ENCODE results near the gene PDE3B.
"Not testable (repeated sequence)": the region's sequence is repeated elsewhere in the genome, so short reads cannot be mapped to it uniquely, and the experiment has no call there.

DNA sequence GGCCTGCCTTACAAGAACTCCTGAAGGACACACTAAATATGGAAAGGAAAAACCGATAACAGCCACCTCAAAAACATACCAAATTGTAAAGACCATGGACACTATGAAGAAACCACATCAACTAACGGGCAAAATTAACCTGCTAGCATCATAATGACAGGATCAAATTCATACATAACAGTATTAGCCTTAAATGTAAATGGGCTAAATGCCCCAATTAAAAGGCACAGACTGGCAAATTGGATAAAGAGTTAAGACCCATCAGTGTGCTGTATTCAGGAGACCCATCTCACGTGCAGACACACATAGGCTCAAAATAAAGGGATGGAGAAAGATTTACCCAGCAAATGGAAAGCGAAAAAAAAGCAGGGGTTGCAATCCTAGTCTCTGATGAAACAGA lies 220.2 kb downstream of the PDE3B start:
- not testable (repeated sequence) for TF ChIP-seq CTCF, POLR2AphosphoS5 (IDR thresholded peaks at IDR 0.05)
